Cerebellar cortex (tissue), 1 donor: ENCODE measurements around the gene DIS3L2.
"Not testable (repeated sequence)": the region's sequence is repeated elsewhere in the genome, so short reads cannot be mapped to it uniquely, and the experiment has no call there.

Source experiments
- DNase-seq: peaks from one replicate; pipeline ENCODE4 v3.0.0-alpha.2; 2015; ENCODE audit warnings: low spot score

The DIS3L2 gene

DNA sequence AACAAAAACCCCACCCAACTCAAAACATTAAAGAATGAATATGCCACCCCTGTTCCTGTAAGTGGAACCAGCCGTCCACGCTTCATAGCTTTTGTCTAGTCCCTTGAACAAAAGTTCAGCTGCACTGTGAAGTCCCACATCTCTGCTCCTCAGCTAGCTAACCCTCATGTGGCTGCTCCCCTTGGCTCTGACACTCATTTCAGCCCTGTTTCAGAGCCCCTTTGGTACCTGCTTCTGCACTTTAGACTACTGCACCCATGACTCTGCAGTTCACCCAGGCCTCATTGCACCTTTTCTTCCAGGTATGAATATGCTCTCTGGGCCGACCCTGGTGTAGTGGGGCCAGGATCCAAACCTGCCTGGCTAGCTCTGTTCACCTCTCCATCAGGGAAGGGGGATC lies 155.3 kb downstream of the DIS3L2 start:
- no peak for DNase-seq

DNA sequence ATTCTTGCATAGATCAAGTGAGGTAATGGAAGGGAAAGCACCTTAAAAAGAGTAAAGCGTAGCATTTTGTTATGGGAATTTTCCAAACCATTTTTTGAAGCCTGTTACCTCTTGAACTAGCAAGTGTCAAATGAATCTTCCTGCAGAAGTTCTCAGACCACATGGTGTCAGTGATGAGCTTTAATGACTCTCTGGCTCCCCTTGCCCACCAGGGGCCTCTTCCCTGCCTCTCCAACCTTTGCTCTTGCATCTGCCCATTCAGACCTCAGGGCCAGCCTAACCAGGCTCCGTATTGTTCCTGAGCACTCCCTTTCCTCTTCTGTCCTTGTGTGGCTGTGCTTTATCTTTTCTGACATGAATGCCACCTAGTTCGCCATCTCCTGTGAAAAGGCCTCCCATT lies 155.9 kb downstream of the DIS3L2 start:
- no peak for DNase-seq

DNA sequence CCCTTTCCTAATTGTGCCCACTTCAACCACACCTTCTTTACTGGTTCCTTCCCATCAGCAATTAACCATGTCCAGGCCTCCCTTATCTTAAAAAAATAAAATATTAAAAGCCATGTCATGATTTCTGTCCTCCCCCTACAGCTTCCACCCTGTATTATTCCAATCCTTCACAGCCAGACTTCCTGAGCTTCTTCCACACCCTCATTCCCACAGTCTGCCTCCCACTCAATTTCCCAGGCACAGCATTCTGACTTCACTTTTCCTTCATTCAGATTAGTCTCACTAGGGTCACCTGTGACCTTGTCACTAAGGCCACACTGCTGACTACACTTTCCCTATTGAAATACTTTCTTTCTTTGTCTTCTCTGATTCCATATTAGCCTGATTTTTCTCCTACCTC lies 159.4 kb downstream of the DIS3L2 start:
- DNase-seq = no peak

DNA sequence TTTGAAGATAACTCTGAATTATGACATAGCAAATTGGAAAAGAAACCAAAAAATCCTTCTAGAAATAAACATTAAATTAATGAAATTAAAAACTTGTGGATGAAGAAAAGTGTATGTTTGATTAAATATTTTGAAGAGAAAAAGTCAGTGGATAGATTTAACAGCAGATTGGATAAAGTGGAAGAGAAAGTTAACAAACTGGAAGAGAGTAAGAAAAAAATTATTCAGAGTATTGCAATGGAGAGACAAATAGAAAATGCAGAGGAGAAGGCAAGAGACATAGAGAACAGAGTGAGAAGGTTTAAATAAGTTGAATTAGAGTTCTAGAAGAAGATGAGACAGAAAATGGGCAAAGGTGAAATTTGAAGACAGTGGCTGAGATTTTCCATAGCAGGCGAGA lies 162.8 kb downstream of the DIS3L2 start:
- no peak for DNase-seq

DNA sequence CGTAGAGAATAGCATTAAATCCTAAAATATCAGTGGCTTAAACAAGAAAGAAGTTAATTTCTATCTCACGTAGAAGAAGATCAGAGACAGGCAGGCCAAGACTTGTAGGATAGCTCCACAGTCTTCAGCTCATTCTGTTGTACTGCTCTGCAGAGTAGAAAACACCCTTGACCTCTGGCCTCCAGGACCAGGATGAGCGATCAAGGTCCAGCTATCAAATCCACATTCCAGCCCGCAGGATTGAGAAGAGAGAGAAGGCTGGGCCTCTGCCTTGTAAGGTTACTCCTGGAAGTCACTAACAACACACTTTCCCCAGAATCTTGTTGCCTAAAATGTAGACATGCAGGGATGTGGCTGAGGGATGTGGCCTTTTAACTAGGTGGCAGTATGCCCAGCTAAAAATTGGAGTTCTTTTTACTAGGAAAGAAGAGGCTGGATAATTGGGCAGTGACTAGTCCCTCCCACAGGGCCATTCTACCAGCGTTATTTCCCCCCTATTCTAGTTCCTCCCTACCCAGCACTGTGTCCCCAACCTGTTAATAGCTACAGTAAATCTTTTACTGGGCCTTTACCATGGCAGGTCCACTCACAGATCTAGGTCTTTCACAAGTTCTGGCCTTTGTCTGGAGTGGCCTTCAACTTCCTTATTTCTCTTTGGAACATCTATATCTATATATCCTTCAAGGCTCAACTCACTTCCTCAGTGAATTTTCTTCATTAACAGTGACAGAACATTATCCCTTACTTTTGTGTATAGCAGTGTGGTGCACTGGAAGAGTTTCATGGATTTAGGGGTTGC lies 165.0 kb downstream of the DIS3L2 start:
- DNase-seq = no peak

DNA sequence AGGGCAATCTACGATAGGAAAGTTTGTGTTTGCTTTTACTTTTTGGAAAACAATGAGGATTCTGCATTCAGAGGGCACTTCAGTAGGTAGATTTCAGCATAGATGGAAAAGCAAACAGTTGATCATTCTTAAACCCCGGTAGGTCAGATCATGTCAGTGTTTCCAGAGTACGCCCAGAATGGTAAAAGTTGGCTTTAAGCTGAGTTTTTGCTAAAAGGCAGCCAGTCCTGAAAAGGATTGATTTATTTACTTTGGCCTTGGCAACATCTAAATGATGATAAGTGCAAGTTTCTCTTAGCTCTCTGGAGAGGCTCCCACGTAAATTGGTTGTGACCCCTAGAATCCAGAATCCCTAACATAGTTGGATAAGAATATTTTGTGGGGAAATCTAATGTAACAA lies 168.0 kb downstream of the DIS3L2 start:
- DNase-seq = no peak

DNA sequence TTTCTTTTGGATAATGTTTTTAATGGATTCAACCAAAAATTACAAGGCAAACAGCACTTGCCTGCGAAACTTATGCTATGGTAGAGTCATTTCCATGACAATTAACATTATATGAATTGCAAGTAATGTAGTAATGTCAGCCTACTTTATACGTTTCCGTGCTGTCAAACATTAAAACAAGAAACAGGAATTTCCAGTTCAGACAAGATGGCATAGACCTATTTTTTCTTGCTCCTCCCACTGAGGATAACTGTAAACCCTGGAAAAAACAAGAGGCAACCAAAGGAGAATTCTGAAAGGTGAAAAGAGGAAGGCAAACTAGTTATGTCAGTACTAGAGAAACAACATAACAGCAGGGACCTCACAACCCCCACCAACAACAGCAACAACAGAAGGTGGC lies 170.7 kb downstream of the DIS3L2 start:
- no peak for DNase-seq

DNA sequence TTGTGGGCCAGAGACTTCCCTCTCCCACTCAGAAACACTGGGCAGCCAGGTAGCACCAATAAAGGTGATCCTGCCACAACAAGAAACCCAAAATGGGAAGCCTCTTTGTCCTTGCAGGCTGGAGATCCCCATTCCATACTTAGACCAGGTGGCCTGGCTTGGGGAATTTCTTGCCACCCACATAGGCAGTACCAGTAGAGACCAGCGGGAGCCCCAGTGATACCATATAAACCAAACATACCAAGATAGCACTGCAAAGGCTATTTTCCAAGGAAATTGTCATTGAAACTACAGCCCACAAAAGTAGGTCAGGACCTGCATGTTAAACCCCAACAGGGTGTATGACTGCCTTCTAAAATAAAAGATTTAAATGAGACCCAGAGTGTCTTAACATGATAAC lies 171.6 kb downstream of the DIS3L2 start:
- no peak for DNase-seq

DNA sequence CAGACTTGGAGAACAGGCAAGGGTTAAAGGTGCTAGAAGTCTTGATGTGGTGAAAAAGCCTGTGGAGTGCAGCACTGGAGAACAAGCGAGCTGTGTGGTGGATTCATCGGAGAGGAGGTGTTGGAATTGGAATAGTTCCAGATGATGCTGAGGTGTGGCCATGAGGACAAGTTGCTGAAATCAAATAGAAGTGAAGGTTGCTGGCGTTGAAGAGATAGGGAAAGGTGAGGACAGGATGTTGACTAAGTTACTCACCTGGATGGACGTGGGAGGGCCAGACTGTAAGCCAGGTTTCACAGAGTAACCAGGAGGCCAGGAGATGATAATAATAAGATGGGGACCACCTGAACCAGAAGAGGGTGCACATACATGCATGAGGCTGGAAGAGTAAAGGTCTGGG lies 173.4 kb downstream of the DIS3L2 start:
- DNase-seq = no peak

DNA sequence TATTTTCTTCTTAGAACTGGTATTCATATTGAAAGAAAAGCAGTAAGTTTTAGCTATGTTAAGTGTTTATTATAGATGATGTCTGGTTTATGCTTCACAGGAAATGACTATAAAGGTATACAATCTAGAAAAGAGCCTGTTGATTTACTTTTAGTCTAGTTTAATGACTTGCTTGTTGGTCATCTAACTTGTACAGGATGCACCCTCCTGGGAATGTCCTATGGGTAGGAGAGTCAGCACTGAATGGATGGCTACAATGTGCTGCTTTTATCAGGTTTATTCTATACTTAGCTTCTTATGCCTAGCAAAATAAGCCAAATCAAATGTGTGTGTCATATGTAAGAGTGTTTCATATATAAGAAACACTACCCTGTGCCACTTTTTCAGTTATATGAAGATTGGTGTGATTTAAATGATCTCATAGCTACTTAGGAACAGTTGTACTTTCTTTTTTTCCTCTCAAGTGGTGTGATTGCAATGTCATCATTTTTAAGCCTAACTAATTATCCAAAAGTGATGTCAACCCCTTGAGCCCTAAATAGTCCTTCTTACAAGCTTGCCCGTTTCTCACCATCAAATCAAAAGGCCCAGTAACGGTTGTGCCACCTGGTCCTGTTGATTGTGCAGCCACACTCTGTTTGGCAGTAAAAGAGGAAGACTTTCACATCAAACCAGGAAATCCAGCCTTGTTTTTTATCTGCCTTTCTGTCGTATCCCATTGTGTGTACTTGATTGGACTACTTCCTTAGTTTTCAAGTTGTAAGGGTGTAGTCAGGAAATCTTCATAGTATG lies 176.0 kb downstream of the DIS3L2 start:
- DNase-seq = no peak

DNA sequence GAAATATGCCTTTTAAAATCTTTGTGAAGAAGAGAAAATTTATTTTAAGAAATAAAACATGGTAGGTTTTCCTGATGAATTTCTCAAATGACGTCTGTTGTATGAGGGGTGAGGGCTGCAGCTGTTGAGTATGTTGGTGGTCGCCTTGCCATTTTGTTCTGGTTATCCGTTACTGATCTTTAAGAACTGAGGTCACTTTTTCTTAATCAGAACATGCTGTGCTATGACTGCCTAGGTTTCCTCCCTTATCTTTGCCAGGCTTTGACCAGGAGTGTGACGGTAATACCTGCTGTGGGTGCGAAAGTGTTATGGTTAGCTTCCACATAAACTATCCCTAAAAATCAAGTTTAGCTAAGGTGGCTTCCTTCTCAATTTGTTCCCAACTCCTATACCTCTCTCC lies 176.9 kb downstream of the DIS3L2 start:
- no peak for DNase-seq

DNA sequence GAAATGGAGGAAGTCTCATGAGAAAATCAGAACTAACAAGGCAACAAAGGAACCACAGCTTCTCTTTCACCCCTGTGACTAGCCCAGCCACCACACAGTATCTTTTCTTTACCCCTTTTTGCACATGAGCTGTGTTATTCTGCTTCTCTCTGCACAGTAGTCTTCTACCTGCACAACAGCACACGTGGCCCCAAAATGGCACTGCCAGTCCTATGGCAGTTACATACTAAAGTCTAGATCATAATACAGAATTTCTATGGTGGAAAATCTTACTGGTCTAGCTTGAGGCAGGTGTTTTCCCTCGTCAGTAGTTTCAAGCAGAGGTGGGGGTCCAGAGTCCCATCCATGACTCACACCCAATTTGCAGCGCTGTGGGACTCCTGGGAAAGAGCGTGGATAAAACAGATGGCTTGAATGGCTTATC lies 177.7 kb downstream of the DIS3L2 start:
- DNase-seq = no peak

DNA sequence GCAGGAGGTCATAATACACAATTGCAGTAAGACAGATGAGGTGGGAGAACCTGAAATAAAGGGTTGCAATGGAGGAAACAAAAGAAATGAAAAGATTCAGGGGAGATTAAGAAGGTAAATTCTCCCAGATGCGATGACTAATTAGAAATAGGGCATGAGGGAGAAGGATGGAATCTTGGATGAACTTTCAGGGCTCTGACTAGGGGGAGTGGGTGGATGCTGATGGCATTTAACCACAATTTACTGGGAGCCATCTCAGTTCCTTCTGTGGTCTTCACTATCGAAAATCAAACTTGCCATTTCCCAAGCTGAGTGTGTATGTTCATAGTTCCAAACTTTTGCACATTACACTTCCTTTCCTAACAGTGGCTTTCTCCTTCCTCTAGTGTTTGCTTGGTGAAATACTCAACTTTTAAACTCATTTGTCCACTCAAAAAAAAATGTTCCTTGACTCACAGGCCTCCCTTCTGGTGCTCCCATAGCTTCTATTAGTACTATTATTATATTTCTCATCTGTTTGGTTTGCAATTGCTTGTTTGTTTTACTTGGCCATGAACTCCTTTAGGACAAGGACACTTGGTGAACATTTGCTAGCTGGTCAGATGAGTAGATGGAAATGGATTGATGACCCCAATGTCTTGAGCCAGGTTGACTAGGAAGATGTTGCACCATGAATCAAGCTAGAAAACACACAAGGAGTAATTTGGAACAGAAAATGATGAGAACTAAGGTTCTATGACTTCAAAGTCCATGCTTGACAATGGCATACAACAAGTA lies 178.5 kb downstream of the DIS3L2 start:
- no peak for DNase-seq

DNA sequence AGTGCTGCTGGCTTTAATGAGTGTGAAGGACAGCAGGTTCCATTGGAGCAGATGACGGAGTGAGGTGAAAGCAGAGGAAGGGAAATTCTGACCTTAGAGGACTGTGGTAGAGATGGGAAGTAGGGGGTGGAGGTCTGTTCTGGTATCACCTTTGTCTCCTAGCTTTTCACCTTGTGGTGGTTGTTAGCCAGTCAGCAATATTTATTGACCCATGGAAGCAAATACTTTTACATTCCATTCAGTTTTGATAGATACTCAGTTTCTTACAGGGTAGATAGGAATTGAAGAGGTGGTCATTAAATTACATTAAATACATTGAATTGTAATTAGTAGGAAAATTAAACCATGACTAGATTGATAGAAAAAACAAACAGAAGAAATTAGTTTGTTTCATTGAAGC lies 180.1 kb downstream of the DIS3L2 start:
- DNase-seq = no peak

DNA sequence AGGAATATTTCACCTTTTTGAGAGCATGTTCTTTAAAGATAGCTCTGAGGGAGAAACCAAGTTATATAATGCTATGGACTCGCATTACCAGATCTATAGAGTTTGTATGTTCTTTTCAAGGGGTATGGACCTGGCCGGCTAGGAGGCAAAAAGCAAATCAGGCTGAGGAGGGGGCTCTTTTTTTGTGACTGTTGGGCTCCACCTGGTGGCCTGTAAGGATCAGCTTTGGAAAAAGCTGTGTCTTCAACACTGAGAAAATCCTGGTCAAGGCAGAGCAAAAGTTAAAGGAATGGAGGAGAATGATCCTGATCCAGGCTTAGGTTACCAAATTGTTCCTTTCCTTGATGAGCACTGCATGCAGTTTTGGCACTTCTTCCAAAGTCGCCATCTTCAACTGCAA lies 180.5 kb downstream of the DIS3L2 start:
- DNase-seq = peak; percentile 49

DNA sequence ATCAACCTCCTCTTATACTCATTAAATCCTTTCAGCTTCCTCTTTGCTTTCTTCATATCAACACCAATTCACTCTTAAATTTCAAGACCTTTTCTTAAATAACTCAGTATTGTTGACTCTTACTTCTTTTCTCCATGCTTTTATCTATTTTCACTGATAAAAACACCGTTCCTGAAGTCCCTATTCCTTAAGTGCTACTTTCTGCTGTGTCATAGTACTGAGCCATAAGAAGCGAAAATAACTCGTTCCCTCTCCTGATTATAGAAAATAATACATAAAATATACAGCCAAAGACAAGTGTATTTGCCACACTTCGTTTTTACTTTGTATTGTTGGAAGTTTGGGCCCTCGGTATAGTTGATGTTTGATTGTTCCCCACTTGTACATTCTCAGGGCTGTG lies 181.0 kb downstream of the DIS3L2 start:
- DNase-seq = no peak

DNA sequence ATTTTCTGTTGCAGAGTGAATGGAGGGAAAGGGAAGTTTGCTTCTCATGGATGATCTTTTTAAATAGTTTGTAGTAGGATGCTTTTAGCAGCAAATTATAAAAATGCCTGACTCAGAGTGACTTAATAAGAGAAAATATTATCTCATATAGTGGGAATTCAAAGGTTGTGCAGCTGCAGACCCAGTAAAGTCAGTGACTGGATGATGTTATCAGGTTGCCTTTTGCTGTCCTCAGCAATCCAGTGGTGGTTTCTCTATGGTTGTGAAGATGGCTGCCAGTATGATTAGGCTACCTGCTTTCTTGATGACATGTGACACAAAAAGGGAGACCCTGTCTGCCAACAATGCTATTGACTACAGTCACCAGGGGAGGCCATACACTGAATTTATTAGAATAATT lies 184.8 kb downstream of the DIS3L2 start:
- DNase-seq = no peak

DNA sequence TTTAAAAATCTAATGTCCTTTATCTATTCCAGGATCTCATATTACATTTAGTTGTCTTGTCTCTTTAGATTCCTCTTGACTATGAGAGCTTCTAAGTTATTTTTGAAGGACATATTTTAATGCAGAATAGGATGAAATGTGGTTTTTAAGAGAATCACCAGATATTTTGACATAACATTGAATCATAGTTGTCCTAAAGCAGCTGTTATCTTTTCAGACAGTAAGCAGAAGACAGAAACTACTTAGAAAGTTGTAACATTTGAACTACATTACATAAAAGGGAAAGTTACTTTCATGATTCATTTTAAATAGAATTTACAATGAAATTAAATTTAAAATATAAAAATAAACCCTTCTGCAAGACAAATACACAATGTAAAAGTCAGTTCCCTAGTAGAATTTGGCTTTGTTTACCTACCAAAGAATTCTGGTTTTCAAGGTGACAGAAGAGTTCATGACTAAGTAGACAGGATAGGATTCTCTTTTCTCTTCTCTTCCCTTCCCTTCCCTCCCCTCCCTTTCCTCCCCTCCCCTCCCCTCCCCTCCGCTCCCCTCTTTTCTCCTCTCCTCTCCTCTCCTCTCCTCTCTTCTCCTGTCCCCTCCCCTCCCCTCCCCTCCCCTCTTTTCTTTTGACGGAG lies 186.0 kb downstream of the DIS3L2 start:
- DNase-seq = no peak

DNA sequence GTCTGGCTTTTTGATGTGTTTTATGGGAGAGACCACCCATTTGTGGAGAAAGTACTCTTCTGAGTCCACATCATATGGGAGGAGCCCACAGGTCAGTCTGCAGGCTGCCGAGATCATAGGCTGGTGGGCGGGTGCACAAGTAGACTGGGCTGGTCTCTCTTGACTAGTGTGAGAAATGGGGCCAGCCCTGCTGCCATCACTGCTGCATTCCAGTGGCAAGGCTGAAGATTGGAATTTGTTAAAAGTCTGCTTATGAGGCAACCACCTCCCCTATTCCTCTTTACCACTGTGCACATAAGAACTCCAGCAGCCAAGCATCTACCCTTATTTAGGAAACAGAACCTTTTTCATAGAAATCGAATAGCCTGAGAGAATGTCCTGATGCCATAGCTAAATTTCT lies 200.7 kb downstream of the DIS3L2 start:
- no peak for DNase-seq

DNA sequence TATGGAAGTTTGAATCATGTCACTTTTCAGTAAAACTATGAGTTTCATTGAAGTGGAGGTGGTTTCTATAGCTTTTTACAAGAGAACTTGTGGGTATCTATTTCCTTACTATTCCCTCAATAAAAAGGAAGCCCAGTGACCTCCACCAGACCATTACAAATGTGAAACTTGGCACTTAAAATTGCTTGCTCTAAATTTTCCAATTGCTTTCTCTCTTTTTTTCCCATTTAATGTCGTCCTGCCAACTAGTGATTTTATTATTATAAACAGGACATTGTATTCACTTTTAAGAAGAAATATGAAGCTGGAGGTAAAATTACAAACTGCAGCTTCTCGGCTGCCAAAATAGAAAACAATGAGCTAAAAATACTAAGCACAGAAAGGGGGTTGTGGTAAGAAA lies 208.9 kb downstream of the DIS3L2 start:
- DNase-seq = peak; percentile 9

DNA sequence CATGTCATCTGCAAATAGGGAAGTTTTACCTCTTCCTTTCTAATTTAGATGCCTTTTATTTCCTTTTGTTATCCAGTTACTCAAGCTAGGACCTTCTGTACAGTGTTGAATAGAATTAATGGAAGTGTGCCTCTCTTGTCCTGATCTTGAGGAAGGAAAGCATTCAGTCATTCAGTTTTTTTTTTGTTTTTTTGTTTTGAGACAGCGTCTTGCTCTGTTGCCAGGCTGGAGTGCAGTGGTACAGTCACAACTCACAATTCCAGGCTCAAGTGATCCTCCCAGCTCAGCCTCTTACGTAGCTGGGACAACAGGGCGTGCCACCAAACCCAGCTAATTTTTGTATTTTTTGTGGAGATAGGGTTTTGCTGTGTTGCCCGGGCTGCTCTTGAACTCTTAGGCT lies 213.1 kb downstream of the DIS3L2 start:
- DNase-seq = no peak

DNA sequence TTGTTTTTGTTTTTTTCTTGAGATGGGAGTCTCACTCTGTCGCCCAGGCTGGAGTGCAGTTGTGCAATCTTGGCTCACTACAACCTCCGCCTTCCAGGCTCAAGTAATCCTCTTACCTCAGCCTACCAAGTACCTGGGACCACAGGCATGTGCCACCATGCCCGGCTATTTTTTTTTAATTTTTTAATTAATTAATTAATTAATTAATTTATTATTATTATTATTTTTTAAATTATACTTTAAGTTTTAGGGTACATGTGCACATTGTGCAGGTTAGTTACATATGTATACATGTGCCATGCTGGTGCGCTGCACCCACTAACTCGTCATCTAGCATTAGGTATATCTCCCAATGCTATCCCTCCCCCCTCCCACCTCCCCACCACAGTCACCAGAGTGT lies 215.1 kb downstream of the DIS3L2 start:
- not testable (repeated sequence) for DNase-seq
